ENCODE measurements around the gene RHO. TPM values are rescaled to one million over a fixed set of nuclear protein-coding genes. Genes with fewer than 3 reads are reported as not detected.

The RHO gene
- total RNA-seq, 1 experiment from 2014 or later: not detected

DNA sequence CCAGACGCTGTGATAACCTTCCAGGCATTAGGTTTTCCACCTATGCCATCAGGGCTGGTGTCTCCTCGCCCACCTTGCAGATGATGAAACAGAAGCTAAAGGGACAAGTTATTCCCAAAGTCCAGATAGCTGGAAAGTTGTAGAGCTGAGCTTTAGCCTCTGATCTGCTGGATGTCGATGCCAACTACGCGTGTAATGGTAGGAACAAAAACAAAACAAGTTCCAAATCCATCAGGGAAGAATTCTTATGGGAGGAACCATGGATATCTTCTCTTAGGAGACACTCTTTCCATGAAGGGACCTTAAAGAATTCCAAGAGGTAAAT lies 28.1 kb upstream of the RHO start:
- no peaks in the 10 kb centered on the region for H3K36me3 ChIP-seq (ENCODE audit: control insufficient read depth in 1 of 2, insufficient read depth in 2 of 2, low read length in 2 of 2)
- H3K9me2 ChIP-seq (ENCODE audit: insufficient read depth): no peaks in the 10 kb centered on the region
- H3K27me3 ChIP-seq (ENCODE audit: insufficient read depth, low read length): no peaks in the 10 kb centered on the region
- H3K4me3 ChIP-seq (replicated peaks in 1 of 2; ENCODE audit: low read depth in 1 of 2, low read length in 2 of 2): no peak overlapping the region
- peaks cover 6 to 11% of the 10 kb centered on the region in 2 experiments for H3K4me1 ChIP-seq (ENCODE audit: control insufficient read depth in 1 of 2, insufficient read depth in 2 of 2, low read length in 2 of 2)
- no peak for ATAC-seq
- no peak overlapping the region for H3K4me2 ChIP-seq (ENCODE audit: low read length)
- H3K79me2 ChIP-seq (ENCODE audit: insufficient read depth, low read length): no peaks in the 10 kb centered on the region
- CTCF ChIA-PET: no interaction called here
- no peak overlapping the region for H3K9ac ChIP-seq (ENCODE audit: low read length)
- TF ChIP-seq POLR2A (IDR thresholded peaks at IDR 0.05; ENCODE audit: borderline replicate concordance, extremely low read depth, insufficient read depth, insufficient read length): no peak
- no peak for TF ChIP-seq EGR1 (IDR thresholded peaks at IDR 0.05; ENCODE audit: low read depth)
- TF ChIP-seq, protein P1, sequence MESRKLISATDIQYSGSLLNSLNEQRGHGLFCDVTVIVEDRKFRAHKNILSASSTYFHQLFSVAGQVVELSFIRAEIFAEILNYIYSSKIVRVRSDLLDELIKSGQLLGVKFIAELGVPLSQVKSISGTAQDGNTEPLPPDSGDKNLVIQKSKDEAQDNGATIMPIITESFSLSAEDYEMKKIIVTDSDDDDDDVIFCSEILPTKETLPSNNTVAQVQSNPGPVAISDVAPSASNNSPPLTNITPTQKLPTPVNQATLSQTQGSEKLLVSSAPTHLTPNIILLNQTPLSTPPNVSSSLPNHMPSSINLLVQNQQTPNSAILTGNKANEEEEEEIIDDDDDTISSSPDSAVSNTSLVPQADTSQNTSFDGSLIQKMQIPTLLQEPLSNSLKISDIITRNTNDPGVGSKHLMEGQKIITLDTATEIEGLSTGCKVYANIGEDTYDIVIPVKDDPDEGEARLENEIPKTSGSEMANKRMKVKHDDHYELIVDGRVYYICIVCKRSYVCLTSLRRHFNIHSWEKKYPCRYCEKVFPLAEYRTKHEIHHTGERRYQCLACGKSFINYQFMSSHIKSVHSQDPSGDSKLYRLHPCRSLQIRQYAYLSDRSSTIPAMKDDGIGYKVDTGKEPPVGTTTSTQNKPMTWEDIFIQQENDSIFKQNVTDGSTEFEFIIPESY (IDR thresholded peaks at IDR 0.05; ENCODE audit: extremely low read depth, insufficient replicate concordance, low read length): no peak
- no peak for TF ChIP-seq EZH2 (IDR thresholded peaks at IDR 0.05)
- TF ChIP-seq, protein P2, sequence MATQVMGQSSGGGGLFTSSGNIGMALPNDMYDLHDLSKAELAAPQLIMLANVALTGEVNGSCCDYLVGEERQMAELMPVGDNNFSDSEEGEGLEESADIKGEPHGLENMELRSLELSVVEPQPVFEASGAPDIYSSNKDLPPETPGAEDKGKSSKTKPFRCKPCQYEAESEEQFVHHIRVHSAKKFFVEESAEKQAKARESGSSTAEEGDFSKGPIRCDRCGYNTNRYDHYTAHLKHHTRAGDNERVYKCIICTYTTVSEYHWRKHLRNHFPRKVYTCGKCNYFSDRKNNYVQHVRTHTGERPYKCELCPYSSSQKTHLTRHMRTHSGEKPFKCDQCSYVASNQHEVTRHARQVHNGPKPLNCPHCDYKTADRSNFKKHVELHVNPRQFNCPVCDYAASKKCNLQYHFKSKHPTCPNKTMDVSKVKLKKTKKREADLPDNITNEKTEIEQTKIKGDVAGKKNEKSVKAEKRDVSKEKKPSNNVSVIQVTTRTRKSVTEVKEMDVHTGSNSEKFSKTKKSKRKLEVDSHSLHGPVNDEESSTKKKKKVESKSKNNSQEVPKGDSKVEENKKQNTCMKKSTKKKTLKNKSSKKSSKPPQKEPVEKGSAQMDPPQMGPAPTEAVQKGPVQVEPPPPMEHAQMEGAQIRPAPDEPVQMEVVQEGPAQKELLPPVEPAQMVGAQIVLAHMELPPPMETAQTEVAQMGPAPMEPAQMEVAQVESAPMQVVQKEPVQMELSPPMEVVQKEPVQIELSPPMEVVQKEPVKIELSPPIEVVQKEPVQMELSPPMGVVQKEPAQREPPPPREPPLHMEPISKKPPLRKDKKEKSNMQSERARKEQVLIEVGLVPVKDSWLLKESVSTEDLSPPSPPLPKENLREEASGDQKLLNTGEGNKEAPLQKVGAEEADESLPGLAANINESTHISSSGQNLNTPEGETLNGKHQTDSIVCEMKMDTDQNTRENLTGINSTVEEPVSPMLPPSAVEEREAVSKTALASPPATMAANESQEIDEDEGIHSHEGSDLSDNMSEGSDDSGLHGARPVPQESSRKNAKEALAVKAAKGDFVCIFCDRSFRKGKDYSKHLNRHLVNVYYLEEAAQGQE (IDR thresholded peaks at IDR 0.05; ENCODE audit: low read depth): no peak
- TF ChIP-seq ELF1 (IDR thresholded peaks at IDR 0.05; ENCODE audit: borderline replicate concordance, low read depth): no peak
- no peak for TF ChIP-seq RAD21 (IDR thresholded peaks at IDR 0.05; ENCODE audit: low read depth)
- BruUV-seq (replicated peaks): no TSS peak
- H2AFZ ChIP-seq (ENCODE audit: low read depth, low read length, poor library complexity, severe bottlenecking): no peak overlapping the region
- POLR2A ChIA-PET: no interaction called here
- H3K9me3 ChIP-seq (ENCODE audit: control insufficient read depth in 1 of 2, insufficient read depth in 1 of 2, low read depth in 1 of 2, low read length in 2 of 2): no peaks in the 10 kb centered on the region
- intact Hi-C loops (cut with micrococcal nuclease): no loop called here
- no peak overlapping the region for H3K27ac ChIP-seq (ENCODE audit: low read depth, low read length)
- DNase-seq (ENCODE audit: low read depth, low spot score): no peak
- RAD21 ChIA-PET (ENCODE audit: low non-redundant PET in 1 of 2, low total read pairs in 2 of 2, uncharacterized antibody in 2 of 2, unreplicated experiment in 2 of 2): no interaction called here
- H4K20me1 ChIP-seq (ENCODE audit: insufficient read depth): no peaks in the 10 kb centered on the region

Measured in HCT116 (cell line).